Left ventricle myocardium inferior (tissue), 1 donor: ENCODE data around the gene SLC24A3. TPM values are rescaled to one million over a fixed set of nuclear protein-coding genes. Genes with fewer than 3 reads are reported as not detected.
A peak's percentile ranks its signal among the peaks of the same experiment; 100 is the strongest.

ENCODE experiments used
- DNase-seq: peaks from one replicate; pipeline ENCODE4 v3.0.0-alpha.2; 2020
- H3K27ac ChIP-seq: fragments of 200-600 bp; replicated peaks from 2 replicates; pipeline ENCODE4 v1.8.0; 2021
- H3K27me3 ChIP-seq: fragments of 200-600 bp; 2 replicates; pipeline ENCODE4 v1.8.0; 2021; ENCODE audit warnings: low read depth
- H3K36me3 ChIP-seq: fragments of 200-600 bp; 2 replicates; pipeline ENCODE4 v1.8.0; 2021
- H3K4me1 ChIP-seq: fragments of 200-600 bp; 2 replicates; pipeline ENCODE4 v1.8.0; 2021
- H3K4me3 ChIP-seq: fragments of 200-600 bp; 2 replicates; pipeline ENCODE4 v1.8.0; 2021; ENCODE audit warnings: mild to moderate bottlenecking, moderate library complexity
- H3K9me3 ChIP-seq: fragments of 200-600 bp; replicated peaks from 2 replicates; pipeline ENCODE4 v1.8.0; 2021
- intact Hi-C: fragments of 100-400 bp; cut with micrococcal nuclease; formaldehyde crosslinking; loops from one replicate; pipeline ENCODE4 v1.11.0; 2022
- total RNA-seq: library from RNA; stranded (reverse); fragmentation: NEBNext Ultra II Directional; extraction: Animal tissue kit (Norgen Biotek cat#: 25700); gene quantifications from one replicate; pipeline ENCODE4 v1.2.1, GENCODE V29; 2021
- TF ChIP-seq, protein P1 (sequence below): fragments of 200-600 bp; IDR thresholded peaks from 2 replicates; pipeline ENCODE4 v1.8.0; 2021; ENCODE audit warnings: antibody characterized with exemption, mild to moderate bottlenecking, borderline replicate concordance
- donor health status: DM: no; HTN: yes; CAD: no; lungs with severe emphysema.

The SLC24A3 gene
- total RNA-seq, 1 donor from 2014 or later: 1.3 TPM

DNA sequence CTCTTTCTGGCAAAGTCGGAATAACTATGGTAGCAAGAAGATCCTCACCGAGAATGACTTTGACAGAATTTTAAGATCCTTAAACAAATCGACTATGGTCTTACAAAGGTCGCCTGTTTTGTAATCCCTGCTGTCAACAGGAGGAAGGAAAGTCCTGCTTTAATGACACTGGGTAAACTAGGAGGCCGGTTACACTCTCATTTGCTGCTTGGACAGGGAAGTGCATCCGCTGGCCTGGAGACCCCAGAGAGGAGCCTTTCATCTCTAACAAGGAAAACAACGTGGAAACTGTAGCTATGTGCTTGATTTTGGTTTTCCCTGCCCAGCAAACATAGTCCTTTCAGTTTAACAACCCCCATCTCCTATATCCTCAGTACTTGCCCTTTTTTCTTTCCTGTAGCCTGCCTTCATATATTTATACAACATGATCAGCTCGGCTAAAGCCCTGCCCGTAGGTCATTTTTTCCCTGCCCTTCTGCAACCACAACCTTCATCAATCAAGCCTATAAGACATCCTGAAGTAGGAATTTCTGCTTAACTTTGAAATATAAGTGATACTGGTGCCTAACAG, 448.5 kb downstream of the SLC24A3 start:
- no peak overlapping the region for H3K4me3 ChIP-seq
- TF ChIP-seq, protein P1, sequence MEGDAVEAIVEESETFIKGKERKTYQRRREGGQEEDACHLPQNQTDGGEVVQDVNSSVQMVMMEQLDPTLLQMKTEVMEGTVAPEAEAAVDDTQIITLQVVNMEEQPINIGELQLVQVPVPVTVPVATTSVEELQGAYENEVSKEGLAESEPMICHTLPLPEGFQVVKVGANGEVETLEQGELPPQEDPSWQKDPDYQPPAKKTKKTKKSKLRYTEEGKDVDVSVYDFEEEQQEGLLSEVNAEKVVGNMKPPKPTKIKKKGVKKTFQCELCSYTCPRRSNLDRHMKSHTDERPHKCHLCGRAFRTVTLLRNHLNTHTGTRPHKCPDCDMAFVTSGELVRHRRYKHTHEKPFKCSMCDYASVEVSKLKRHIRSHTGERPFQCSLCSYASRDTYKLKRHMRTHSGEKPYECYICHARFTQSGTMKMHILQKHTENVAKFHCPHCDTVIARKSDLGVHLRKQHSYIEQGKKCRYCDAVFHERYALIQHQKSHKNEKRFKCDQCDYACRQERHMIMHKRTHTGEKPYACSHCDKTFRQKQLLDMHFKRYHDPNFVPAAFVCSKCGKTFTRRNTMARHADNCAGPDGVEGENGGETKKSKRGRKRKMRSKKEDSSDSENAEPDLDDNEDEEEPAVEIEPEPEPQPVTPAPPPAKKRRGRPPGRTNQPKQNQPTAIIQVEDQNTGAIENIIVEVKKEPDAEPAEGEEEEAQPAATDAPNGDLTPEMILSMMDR: no peak
- H3K27ac ChIP-seq: no peak overlapping the region
- no peaks in the 10 kb centered on the region for H3K9me3 ChIP-seq
- peaks cover 85% of the 10 kb centered on the region for H3K27me3 ChIP-seq
- intact Hi-C loops: loop anchor here (5.0 to 10.0 kb wide), 2 partner anchors 76 to 454 kb away; no protein-coding TSS in a partner anchor
- no peaks in the 10 kb centered on the region for H3K36me3 ChIP-seq
- no peak for DNase-seq
- H3K4me1 ChIP-seq: peaks cover 4% of the 10 kb centered on the region

DNA sequence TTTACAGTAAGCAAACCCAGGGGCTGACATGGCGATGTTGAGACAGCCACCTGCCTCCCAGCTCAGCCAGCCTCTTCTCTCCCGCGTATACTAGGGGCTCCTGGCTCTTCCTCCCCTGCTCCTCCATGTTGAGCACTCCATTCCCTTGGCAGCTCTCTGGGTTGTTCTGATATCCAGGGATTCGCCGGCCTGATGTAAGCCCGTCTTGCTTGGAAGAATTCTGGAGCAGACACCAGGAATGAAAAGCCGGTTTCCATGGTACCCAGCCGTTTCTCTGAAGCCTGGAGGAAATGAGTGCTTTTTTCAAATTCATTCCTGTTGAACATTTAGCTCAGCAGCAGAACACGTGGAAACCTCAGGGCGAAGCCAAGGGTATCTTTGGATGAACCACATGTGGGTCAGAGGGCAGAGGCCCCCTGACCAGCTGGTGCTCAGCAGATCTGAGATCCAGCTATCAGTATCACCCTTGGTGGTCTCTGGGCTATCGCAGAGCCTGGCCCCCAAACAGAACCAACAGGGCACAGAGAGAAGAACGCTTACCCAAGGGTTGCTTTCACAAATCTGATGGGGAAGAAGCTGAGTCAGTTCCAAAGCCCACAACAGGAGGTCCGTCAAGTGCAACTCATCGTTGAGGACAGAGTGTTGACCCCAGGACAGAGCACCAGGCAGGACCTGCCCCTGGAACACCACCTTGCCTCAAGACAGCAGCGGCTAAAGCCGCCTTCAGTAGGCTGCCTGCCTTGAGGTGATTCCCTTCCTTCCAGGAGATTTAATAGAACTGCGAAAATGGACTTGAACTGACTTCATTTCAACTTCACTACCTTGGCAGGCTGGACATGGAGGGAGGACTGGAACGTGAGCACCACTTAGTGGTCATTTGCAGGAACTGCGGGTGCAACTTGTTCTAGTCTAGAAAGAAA, 449.5 kb downstream of the SLC24A3 start:
- Histone ChIP-seq H3K4me3 (no peak overlapping the region), H3K4me1 (peaks cover 4% of the 10 kb centered on the region), H3K27me3 (peaks cover 76% of the 10 kb centered on the region), H3K9me3 (no peaks in the 10 kb centered on the region), H3K36me3 (no peaks in the 10 kb centered on the region), H3K27ac (no peak overlapping the region)
- intact Hi-C loops: loop anchor here (5.0 to 10.0 kb wide), 2 partner anchors 77 to 455 kb away; no protein-coding TSS in a partner anchor
- peak; percentile 36 for DNase-seq
- TF ChIP-seq, protein P1: peak; percentile 100

DNA sequence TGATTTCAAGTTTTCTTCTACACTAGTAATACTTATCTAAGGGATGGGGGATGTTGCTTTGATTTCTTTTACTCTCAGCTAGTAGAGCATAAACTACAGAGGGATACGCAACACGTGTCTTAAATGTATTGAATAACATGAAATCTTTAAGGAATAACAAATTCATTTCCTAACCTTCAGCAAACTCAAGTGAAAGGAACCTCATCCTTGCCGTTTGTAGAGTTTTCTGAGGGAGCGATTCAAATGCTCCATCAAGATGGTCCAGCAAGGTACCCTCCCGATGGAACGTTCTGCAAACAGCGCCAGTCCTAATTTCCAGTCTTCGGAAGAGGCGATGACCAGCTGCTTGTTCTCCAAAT, 450.2 kb downstream of the SLC24A3 start:
- Histone ChIP-seq H3K9me3 (no peaks in the 10 kb centered on the region), H3K4me1 (peaks cover 4% of the 10 kb centered on the region), H3K27me3 (peaks cover 75% of the 10 kb centered on the region), H3K4me3 (no peak overlapping the region), H3K27ac (no peak overlapping the region), H3K36me3 (no peaks in the 10 kb centered on the region)
- DNase-seq: no peak
- TF ChIP-seq, protein P1: no peak
- intact Hi-C loops: loop anchor here (5.0 to 10.0 kb wide), 2 partner anchors 78 to 455 kb away; no protein-coding TSS in a partner anchor

- no peaks in the 10 kb centered on the region for H3K36me3 ChIP-seq
- no peak overlapping the region for H3K4me3 ChIP-seq
- intact Hi-C loops: loop anchor here (10.0 kb wide), 1 partner anchor 84 kb away; no protein-coding TSS in a partner anchor
- peaks cover 37% of the 10 kb centered on the region for H3K27me3 ChIP-seq
- DNase-seq: no peak
- H3K9me3 ChIP-seq: no peaks in the 10 kb centered on the region
- TF ChIP-seq, protein P1: no peak
- no peak overlapping the region for H3K27ac ChIP-seq
- H3K4me1 ChIP-seq: no peaks in the 10 kb centered on the region
Measured at GRCh38 chr20:19668418-19668817, 456.0 kb downstream of the SLC24A3 start.

DNA sequence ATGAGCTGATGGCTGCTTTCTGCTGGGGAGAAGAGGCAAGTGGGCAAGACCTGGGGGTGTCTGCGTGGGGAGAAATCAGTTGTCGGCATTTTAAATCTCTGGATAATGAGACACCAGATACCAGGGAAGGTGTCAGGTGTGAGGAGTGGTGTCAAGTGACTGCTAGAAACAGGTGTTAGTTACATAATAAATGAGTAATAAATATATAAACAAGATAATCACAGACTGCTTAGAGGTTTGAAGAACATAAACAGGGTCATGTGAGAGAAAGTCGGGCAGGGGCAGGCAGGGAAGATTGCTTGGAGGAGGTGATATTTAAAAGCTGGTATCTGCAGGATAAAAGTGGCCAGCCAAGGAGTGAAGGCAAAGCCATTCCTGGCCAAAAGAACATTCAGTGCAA, 458.4 kb downstream of the SLC24A3 start:
- Histone ChIP-seq H3K4me1 (no peaks in the 10 kb centered on the region), H3K4me3 (no peak overlapping the region), H3K27ac (no peak overlapping the region), H3K27me3 (peaks cover 30% of the 10 kb centered on the region), H3K9me3 (no peaks in the 10 kb centered on the region), H3K36me3 (no peaks in the 10 kb centered on the region)
- TF ChIP-seq, protein P1: no peak
- intact Hi-C loops: no loop called here
- no peak for DNase-seq
